GM19043 (cell line): ENCODE data around the gene ELP4.

ENCODE experiments used
- ATAC-seq: cut with Tn5 transposase; IDR thresholded peaks from one replicate; pipeline ENCODE4 v1.9.1; 2021; ENCODE audit warnings: low read depth; ENCODE audit not compliant: unreplicated experiment

Gene ELP4

GRCh38 chr11:31797190-31798056, 287.9 kb downstream of the ELP4 start:
- no peak for ATAC-seq

- ATAC-seq, result no peak
Measured at GRCh38 chr11:31798057-31798553, 288.5 kb downstream of the ELP4 start.

- ATAC-seq, result no peak
Measured at GRCh38 chr11:31798554-31799434, 289.2 kb downstream of the ELP4 start.

- ATAC-seq, result no peak
Measured at GRCh38 chr11:31799435-31800397, 290.1 kb downstream of the ELP4 start.

GRCh38 chr11:31800398-31801265, 291.1 kb downstream of the ELP4 start:
- ATAC-seq, result no peak

- no peak for ATAC-seq
Measured at GRCh38 chr11:31801298-31801702, 291.7 kb downstream of the ELP4 start.

GRCh38 chr11:31802000-31802551, 292.5 kb downstream of the ELP4 start:
- ATAC-seq, result no peak

GRCh38 chr11:31802609-31802989, 293.0 kb downstream of the ELP4 start:
- no peak for ATAC-seq

GRCh38 chr11:31802990-31803812, 293.6 kb downstream of the ELP4 start:
- ATAC-seq, result no peak

- ATAC-seq, result no peak
Measured at GRCh38 chr11:31803813-31804311, 294.3 kb downstream of the ELP4 start.

- no peak for ATAC-seq
Measured at GRCh38 chr11:31804312-31805036, 294.9 kb downstream of the ELP4 start.

- ATAC-seq, result no peak
Measured at GRCh38 chr11:31805037-31805628, 295.6 kb downstream of the ELP4 start.

GRCh38 chr11:31805629-31806185, 296.1 kb downstream of the ELP4 start:
- ATAC-seq, result no peak

GRCh38 chr11:31806186-31806927, 296.8 kb downstream of the ELP4 start:
- no peak for ATAC-seq

- ATAC-seq, result no peak
Measured at GRCh38 chr11:31806928-31807798, 297.6 kb downstream of the ELP4 start.
